ENCODE results near the gene PUM2. TPM values are rescaled to one million over a fixed set of nuclear protein-coding genes. Genes with fewer than 3 reads are reported as not detected.

Gene PUM2
- total RNA-seq, 2 donors from 2014 or later, result 114 to 126 TPM

DNA sequence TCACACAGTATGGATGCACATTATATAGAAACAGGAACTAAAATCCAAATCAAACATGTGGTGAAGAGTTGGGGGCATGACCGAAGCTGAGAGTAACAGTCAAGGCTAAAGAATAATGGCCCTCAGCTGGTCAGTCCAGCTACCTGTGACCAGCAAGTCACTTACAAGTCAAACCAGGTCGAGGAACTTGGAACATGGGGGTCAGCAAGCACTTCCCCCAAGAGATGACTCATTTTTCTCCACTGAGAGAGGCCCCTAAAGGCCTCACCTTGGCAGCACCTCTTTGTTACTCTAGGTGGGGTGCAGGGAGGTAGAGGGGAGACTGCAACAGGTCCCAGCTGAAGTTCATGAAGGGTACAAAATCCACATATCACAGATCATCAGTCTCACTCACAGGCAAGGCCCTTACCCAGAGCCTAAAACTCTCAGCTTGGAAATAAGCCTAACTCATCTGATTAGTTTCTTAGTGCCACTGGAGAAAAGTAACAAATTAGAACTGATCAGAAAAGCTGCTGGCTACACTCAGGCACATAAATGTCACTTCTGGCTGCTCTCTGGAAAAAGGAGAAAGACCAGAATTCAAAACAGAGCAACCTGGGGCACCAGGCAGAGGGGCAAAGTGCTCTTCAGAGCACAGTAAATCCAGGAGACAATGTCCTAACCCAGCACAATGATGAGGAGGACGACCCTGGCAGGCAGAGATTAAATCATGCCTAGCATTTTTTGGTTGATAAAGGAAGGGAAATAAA, 129.7 kb downstream of the PUM2 start:
- Mint-ChIP-seq H3K36me3 (ENCODE audit: low read depth) (no peaks in the 10 kb centered on the region), H3K4me3 (no peak overlapping the region), H3K4me1 (peaks cover 19% of the 10 kb centered on the region), H3K9me3 (no peaks in the 10 kb centered on the region), H3K27me3 (ENCODE audit: insufficient read depth) (peaks cover 17% of the 10 kb centered on the region), H3K27ac (no peak overlapping the region)
- DNase-seq, result no peak
- peaks cover 22% of the 10 kb centered on the region for H3K27me3 ChIP-seq (ENCODE audit: control insufficient read depth, insufficient read depth, low read length, poor library complexity, severe bottlenecking)
- TF ChIP-seq, protein P1, sequence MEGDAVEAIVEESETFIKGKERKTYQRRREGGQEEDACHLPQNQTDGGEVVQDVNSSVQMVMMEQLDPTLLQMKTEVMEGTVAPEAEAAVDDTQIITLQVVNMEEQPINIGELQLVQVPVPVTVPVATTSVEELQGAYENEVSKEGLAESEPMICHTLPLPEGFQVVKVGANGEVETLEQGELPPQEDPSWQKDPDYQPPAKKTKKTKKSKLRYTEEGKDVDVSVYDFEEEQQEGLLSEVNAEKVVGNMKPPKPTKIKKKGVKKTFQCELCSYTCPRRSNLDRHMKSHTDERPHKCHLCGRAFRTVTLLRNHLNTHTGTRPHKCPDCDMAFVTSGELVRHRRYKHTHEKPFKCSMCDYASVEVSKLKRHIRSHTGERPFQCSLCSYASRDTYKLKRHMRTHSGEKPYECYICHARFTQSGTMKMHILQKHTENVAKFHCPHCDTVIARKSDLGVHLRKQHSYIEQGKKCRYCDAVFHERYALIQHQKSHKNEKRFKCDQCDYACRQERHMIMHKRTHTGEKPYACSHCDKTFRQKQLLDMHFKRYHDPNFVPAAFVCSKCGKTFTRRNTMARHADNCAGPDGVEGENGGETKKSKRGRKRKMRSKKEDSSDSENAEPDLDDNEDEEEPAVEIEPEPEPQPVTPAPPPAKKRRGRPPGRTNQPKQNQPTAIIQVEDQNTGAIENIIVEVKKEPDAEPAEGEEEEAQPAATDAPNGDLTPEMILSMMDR (conservative IDR thresholded peaks at IDR 0.05), result no peak
- no peak overlapping the region for H3K4me3 ChIP-seq (ENCODE audit: low read length)
- H3K9me3 ChIP-seq (ENCODE audit: control insufficient read depth, low read length), result no peaks in the 10 kb centered on the region
- WGBS, 2 experiments (ENCODE audit: insufficient coverage in 1 of 2, insufficient read length in 1 of 2), result 85 to 100% methylated on average over 1 to 3 of the region's 3 CpGs
- no peak overlapping the region for H3K9ac ChIP-seq (ENCODE audit: extremely low read depth, low read length, poor library complexity, severe bottlenecking)
- peaks cover 5% of the 10 kb centered on the region for H3K4me1 ChIP-seq (ENCODE audit: control insufficient read depth, insufficient read depth, low read length)
- no peaks in the 10 kb centered on the region for H3K36me3 ChIP-seq (ENCODE audit: control insufficient read depth, insufficient read depth, low read length)
- no peak overlapping the region for H3K27ac ChIP-seq (ENCODE audit: low read depth, low read length)

DNA sequence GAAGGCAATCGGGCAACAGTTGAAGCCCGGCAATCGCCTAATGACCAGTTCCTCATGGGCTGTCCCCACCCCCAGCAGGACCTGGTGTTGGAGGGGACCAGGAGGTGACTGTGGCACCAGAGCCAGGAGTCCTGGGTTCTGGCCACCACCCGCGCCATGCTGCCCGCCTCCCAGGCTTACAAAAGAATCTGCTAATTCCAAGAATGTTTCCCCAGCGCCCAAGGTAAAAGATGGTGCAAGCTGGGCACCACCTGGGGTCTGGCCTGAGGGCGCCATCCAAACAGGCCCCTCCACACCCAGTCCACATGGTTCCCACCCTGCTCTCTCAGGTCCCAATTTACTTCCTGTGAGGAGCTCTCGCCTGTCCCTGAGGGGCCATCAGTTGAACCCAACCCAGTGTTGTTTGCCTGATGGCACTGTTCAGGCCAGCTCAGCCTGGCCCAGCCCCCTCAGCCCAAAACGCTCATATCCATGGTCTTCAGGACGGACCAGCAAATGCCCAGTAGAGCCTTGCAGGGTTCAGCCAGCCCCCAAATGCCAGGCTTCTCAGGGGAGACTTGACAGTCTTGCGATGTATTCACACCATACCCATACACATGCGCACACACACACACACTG, 130.8 kb downstream of the PUM2 start:
- Mint-ChIP-seq H3K4me1 (peaks cover 20% of the 10 kb centered on the region), H3K4me3 (no peak overlapping the region)

DNA sequence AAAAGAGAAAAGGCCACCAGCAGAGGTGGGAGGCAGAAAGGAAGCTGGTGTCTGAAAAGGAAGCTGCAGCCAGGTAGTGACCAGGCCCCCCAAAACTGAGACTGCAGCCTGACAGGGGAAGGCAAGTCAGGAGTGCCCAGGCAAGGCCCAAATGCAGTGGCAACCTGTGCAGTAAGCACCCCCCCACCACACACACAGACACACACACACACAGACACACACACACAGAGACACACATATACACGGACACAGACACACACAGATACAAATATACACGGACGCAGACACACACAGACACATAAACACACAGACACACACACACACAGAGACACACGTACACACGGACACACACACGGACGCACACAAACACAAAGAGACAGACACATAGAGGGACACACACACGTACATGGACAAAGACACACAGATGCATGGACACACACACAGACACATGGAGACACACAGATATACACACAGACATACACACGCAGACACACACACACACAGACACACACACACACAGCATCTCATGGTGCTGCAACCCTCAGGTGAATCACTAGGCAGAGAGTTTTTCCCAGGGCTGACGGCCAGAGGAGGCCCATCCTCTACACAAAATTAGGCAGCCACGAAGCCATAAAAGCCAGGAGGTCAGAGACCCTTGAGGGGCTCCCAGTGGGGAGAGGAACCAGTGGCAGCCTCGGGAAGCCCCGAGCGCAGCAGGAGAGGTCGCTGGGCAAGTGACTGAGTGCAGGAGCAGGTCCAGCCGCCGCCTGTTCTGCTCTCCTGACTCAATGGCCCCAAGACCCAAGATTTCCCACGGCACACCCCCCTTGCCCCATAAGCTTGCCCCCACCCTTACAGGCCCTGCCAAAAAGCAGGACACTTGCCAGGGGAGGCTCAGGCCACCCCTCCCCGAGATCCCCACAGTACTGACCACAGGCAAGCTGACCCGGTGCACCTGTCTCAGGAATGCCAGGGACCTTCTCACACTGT, 132.0 kb downstream of the PUM2 start:
- Histone ChIP-seq H3K27ac (ENCODE audit: low read depth, low read length) (no peak overlapping the region), H3K4me3 (ENCODE audit: low read length) (no peak overlapping the region), H3K4me1 (ENCODE audit: control insufficient read depth, insufficient read depth, low read length) (peaks cover 8% of the 10 kb centered on the region), H3K36me3 (ENCODE audit: control insufficient read depth, insufficient read depth, low read length) (no peaks in the 10 kb centered on the region), H3K9me3 (ENCODE audit: control insufficient read depth, low read length) (no peaks in the 10 kb centered on the region), H3K27me3 (ENCODE audit: control insufficient read depth, insufficient read depth, low read length, poor library complexity, severe bottlenecking) (peaks cover 13% of the 10 kb centered on the region), H3K9ac (ENCODE audit: extremely low read depth, low read length, poor library complexity, severe bottlenecking) (no peak overlapping the region)
- Mint-ChIP-seq H3K27ac (no peak overlapping the region), H3K4me3 (no peak overlapping the region), H3K27me3 (ENCODE audit: insufficient read depth) (peaks cover 10% of the 10 kb centered on the region), H3K36me3 (ENCODE audit: low read depth) (no peaks in the 10 kb centered on the region), H3K9me3 (no peaks in the 10 kb centered on the region), H3K4me1 (peaks cover 29% of the 10 kb centered on the region)
- 92 to 96% methylated on average over 5 to 20 of the region's 20 CpGs for WGBS, 2 experiments (ENCODE audit: insufficient coverage in 1 of 2, insufficient read length in 1 of 2)
- TF ChIP-seq, protein P1 (conservative IDR thresholded peaks at IDR 0.05), result no peak
- no peak for DNase-seq

More for the DNA sequence above, 130.8 kb downstream of the PUM2 start:
- H3K27ac ChIP-seq (ENCODE audit: low read depth, low read length), result no peak overlapping the region
- H3K9me3 Mint-ChIP-seq, result no peaks in the 10 kb centered on the region
- H3K27me3 Mint-ChIP-seq (ENCODE audit: insufficient read depth), result peaks cover 10% of the 10 kb centered on the region
- H3K9me3 ChIP-seq (ENCODE audit: control insufficient read depth, low read length), result no peaks in the 10 kb centered on the region
- H3K4me3 ChIP-seq (ENCODE audit: low read length), result no peak overlapping the region
- no peak for DNase-seq
- TF ChIP-seq, protein P1 (conservative IDR thresholded peaks at IDR 0.05), result no peak
- no peak overlapping the region for H3K9ac ChIP-seq (ENCODE audit: extremely low read depth, low read length, poor library complexity, severe bottlenecking)
- 95 to 96% methylated on average over 4 to 13 of the region's 13 CpGs for WGBS, 2 experiments (ENCODE audit: insufficient coverage in 1 of 2, insufficient read length in 1 of 2)
- H3K36me3 Mint-ChIP-seq (ENCODE audit: low read depth), result no peaks in the 10 kb centered on the region
- no peaks in the 10 kb centered on the region for H3K36me3 ChIP-seq (ENCODE audit: control insufficient read depth, insufficient read depth, low read length)
- H3K4me1 ChIP-seq (ENCODE audit: control insufficient read depth, insufficient read depth, low read length), result peaks cover 5% of the 10 kb centered on the region
- H3K27ac Mint-ChIP-seq, result no peak overlapping the region
- peaks cover 16% of the 10 kb centered on the region for H3K27me3 ChIP-seq (ENCODE audit: control insufficient read depth, insufficient read depth, low read length, poor library complexity, severe bottlenecking)

All from endodermal cell (in vitro differentiated cells).